Thyroid gland (tissue), 4 donors: ENCODE measurements around the gene EGFL8. TPM values are rescaled to one million over a fixed set of nuclear protein-coding genes. Genes with fewer than 3 reads are reported as not detected.
A peak's percentile ranks its signal among the peaks of the same experiment; 100 is the strongest.

ENCODE experiments used
- DNase-seq, 2 donors: peaks; one replicate each; pipeline ENCODE4 v3.0.0-alpha.2; 2019
- H3K27ac ChIP-seq, 3 donors: fragments of 200-600 bp; sonication (generic); 1 replicate in 2 of 3; 2 replicates in 1 of 3; pipeline ENCODE4 v1.5.1; 2016 to 2019; ENCODE audit warnings: mild to moderate bottlenecking in 1 of 3, moderate library complexity in 1 of 3
- H3K27me3 ChIP-seq: fragments of 200-600 bp; sonication (generic); one replicate; pipeline ENCODE4 v1.5.1; 2019
- H3K36me3 ChIP-seq, 2 donors: fragments of 200-600 bp; sonication (generic); one replicate each; pipeline ENCODE4 v1.5.1; 2016 to 2019
- H3K4me1 ChIP-seq, 2 donors: fragments of 200-600 bp; sonication (generic); one replicate each; pipeline ENCODE4 v1.5.1; 2017 to 2019
- H3K4me3 ChIP-seq, 3 donors: fragments of 200-600 bp; sonication (generic); replicated peaks in 1 of 3; 1 replicate in 2 of 3; 2 replicates in 1 of 3; pipeline ENCODE4 v1.5.1; 2016; ENCODE audit warnings: mild to moderate bottlenecking in 1 of 3
- H3K9me3 ChIP-seq: fragments of 200-600 bp; sonication (generic); one replicate; pipeline ENCODE4 v1.5.1; 2017
- POLR2A ChIP-seq, 2 donors: fragments of 450-650 bp; IDR thresholded peaks; one replicate each; pipeline ENCODE4 v1.6.1; 2017; ENCODE audit warnings: antibody characterized with exemption in 2 of 2, mild to moderate bottlenecking in 2 of 2, moderate library complexity in 1 of 2
- WGBS, 2 donors: methylation state at CpG; one replicate each; pipeline ENCODE4 v1.1.5; 2017; 5-methylcytosine and 5-hydroxymethylcytosine counted together
- intact Hi-C: fragments of 100-400 bp; cut with DNase I; formaldehyde crosslinking; loops from one replicate; pipeline ENCODE4 v1.15.1; 2023
- total RNA-seq, 4 donors: library from RNA; depleted of rRNA; stranded (reverse); fragments of >200 nt; gene quantifications; one replicate each; pipeline ENCODE4 v1.2.3, GENCODE V29; 2016
- TF ChIP-seq, protein P1 (sequence below), 6 experiments: fragments of 200-600 bp in 3 of 6; fragments of 450-650 bp in 3 of 6; sonication (generic) in 3 of 6; IDR thresholded peaks; one replicate each; pipeline ENCODE4 v1.5.1; 2016 to 2019; ENCODE audit warnings: antibody characterized with exemption in 6 of 6, mild to moderate bottlenecking in 2 of 6, inconsistent platforms in 1 of 6, moderate library complexity in 1 of 6

The EGFL8 gene
- total RNA-seq, 4 donors from 2014 or later, result 2.3 to 9.8 (median 6.5) TPM

- Histone ChIP-seq H3K4me1 (peaks cover 25 to 26% of the 10 kb centered on the region in 2 donors), H3K36me3 (peaks cover 0 to 7% of the 10 kb centered on the region in 2 donors), H3K27me3 (no peaks in the 10 kb centered on the region), H3K27ac (no peak overlapping the region), H3K4me3 (no peak overlapping the region), H3K9me3 (no peaks in the 10 kb centered on the region)
- no peak for DNase-seq
- TF ChIP-seq, protein P1, sequence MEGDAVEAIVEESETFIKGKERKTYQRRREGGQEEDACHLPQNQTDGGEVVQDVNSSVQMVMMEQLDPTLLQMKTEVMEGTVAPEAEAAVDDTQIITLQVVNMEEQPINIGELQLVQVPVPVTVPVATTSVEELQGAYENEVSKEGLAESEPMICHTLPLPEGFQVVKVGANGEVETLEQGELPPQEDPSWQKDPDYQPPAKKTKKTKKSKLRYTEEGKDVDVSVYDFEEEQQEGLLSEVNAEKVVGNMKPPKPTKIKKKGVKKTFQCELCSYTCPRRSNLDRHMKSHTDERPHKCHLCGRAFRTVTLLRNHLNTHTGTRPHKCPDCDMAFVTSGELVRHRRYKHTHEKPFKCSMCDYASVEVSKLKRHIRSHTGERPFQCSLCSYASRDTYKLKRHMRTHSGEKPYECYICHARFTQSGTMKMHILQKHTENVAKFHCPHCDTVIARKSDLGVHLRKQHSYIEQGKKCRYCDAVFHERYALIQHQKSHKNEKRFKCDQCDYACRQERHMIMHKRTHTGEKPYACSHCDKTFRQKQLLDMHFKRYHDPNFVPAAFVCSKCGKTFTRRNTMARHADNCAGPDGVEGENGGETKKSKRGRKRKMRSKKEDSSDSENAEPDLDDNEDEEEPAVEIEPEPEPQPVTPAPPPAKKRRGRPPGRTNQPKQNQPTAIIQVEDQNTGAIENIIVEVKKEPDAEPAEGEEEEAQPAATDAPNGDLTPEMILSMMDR (IDR thresholded peaks at IDR 0.05), result no peak
- TF ChIP-seq POLR2A (IDR thresholded peaks at IDR 0.05), result no peak
- WGBS, 2 donors, result 90 to 95% methylated on average over 9 of the region's 9 CpGs
- intact Hi-C loops, result loop anchor here (10.0 kb wide), 1 partner anchor 112 kb away; no protein-coding TSS in a partner anchor
These were observed 7.5 kb upstream of the EGFL8 start for GRCh38 chr6:32156891-32157290.

- no peaks in the 10 kb centered on the region for H3K9me3 ChIP-seq
- peaks cover 14 to 17% of the 10 kb centered on the region in 2 donors for H3K4me1 ChIP-seq
- TF ChIP-seq, protein P1 (IDR thresholded peaks at IDR 0.05), result no peak
- no peak for TF ChIP-seq POLR2A (IDR thresholded peaks at IDR 0.05)
- peaks cover 0 to 7% of the 10 kb centered on the region in 2 donors for H3K36me3 ChIP-seq
- no peaks in the 10 kb centered on the region for H3K27me3 ChIP-seq
- H3K27ac ChIP-seq, result no peak overlapping the region
- no peak for DNase-seq
- intact Hi-C loops, result loop anchor here (10.0 kb wide), 1 partner anchor 113 kb away; no protein-coding TSS in a partner anchor
- H3K4me3 ChIP-seq, result no peak overlapping the region
These were observed 6.3 kb upstream of the EGFL8 start for GRCh38 chr6:32158052-32158451.

DNA sequence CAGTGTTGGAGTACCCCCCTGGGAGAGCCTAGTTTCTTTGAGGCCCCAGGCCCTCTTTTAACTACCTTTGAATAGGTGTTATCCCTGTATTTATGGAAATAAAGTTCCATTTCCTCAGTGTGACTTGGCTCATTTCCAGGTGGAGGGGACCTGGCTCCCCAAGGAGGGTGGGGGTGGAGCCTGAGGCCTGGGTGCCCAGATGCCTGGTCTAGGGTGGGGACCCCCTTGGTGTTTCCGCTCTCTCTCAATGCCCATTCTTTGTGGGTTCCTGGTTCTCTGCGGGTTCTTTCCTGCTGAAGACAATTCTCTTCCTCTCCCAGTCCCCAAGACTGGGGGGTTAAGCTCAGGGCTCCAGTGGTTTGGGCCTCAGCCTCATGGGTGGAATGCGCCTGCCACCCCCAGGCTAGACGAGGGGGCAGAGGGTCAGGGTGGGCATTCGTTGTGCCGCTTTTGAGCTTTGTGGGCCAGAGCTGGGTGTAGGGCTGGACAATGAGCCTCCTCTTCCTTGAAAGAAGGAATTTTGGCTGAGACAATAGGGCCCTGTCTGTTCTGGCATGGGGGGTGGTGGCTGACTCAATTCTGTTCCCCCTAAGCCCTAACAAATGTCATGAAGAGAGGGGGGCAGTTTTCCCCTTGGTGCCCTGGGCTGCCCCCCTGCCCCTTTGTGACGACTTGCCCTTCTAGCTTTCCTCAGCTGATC lies 686 bp upstream of the EGFL8 start:
- Histone ChIP-seq H3K36me3 (peaks cover 8 to 18% of the 10 kb centered on the region in 2 donors), H3K4me3 (no peak overlapping the region), H3K27ac (peak overlapping the region in 1 of 3 donors; percentile 54), H3K4me1 (no peaks in the 10 kb centered on the region), H3K27me3 (no peaks in the 10 kb centered on the region), H3K9me3 (no peaks in the 10 kb centered on the region)
- DNase-seq, result no peak
- no peak for TF ChIP-seq POLR2A (IDR thresholded peaks at IDR 0.05)
- TF ChIP-seq, protein P1 (IDR thresholded peaks at IDR 0.05), result no peak
- 84 to 97% methylated on average over 4 to 6 of the region's 7 CpGs for WGBS, 2 donors
- intact Hi-C loops, result no loop called here

GRCh38 chr6:32166411-32167061 lies 2.1 kb downstream of the EGFL8 start:
- DNase-seq, result no peak
- H3K4me3 ChIP-seq, result no peak overlapping the region

More at GRCh38 chr6:32166411-32167061, 2.1 kb downstream of the EGFL8 start:
- Histone ChIP-seq H3K4me1 (no peaks in the 10 kb centered on the region), H3K36me3 (peaks cover 8 to 32% of the 10 kb centered on the region in 2 donors), H3K27ac (no peak overlapping the region), H3K27me3 (no peaks in the 10 kb centered on the region), H3K9me3 (no peaks in the 10 kb centered on the region)
- intact Hi-C loops, result no loop called here
- WGBS, 2 donors, result 83 to 88% methylated on average over 13 to 25 of the region's 30 CpGs
- TF ChIP-seq POLR2A (IDR thresholded peaks at IDR 0.05), result no peak
- TF ChIP-seq, protein P1 (IDR thresholded peaks at IDR 0.05), result no peak
